Right lobe of liver (tissue), 6 donors: Measurements from ENCODE around the gene VSTM2B. TPM values are rescaled to one million over a fixed set of nuclear protein-coding genes. Genes with fewer than 3 reads are reported as not detected.

Source experiments
- ATAC-seq, 4 donors: fragments of 200-7000 bp; cut with Tn5 transposase; one replicate each; pipeline ENCODE4 v1.9.1; 2020; ENCODE audit warnings: mild to moderate bottlenecking in 4 of 4, moderate library complexity in 4 of 4
- DNase-seq, 3 donors: peaks; one replicate each; pipeline ENCODE4 v3.0.0-alpha.2; 2020
- H3K27ac ChIP-seq, 3 donors: fragments of 200-600 bp; one replicate each; pipeline ENCODE4 v1.8.0; 2022
- H3K27me3 ChIP-seq, 2 donors: fragments of 200-600 bp; one replicate each; pipeline ENCODE4 v1.8.0; 2022
- H3K36me3 ChIP-seq, 4 donors: fragments of 200-600 bp; sonication (generic) in 1 of 4; one replicate each; pipeline versions ENCODE4 v1.5.1 to v1.8.0; 2017 to 2022; ENCODE audit warnings: control low read depth in 1 of 4
- H3K4me1 ChIP-seq, 4 donors: fragments of 200-600 bp; sonication (generic) in 1 of 4; one replicate each; pipeline versions ENCODE4 v1.5.1 to v1.8.0; 2017 to 2022; ENCODE audit warnings: control low read depth in 1 of 4
- H3K4me3 ChIP-seq, 3 donors: fragments of 200-600 bp; one replicate each; pipeline ENCODE4 v1.8.0; 2022
- H3K9me3 ChIP-seq, 4 donors: fragments of 200-600 bp; sonication (generic) in 1 of 4; one replicate each; pipeline versions ENCODE4 v1.5.1 to v1.8.0; 2017 to 2022; ENCODE audit warnings: control low read depth in 1 of 4
- POLR2A ChIP-seq: fragments of 450-650 bp; IDR thresholded peaks from one replicate; pipeline ENCODE4 v1.6.1; 2017; ENCODE audit warnings: antibody characterized with exemption, mild to moderate bottlenecking
- WGBS: methylation state at CpG from one replicate; pipeline ENCODE4 v1.1.6; 2018; ENCODE audit warnings: low coverage, low lambda C conversion rate; ENCODE audit not compliant: insufficient coverage; ENCODE audit errors: missing lambda C conversion rate; 5-methylcytosine and 5-hydroxymethylcytosine counted together
- intact Hi-C, 2 donors: fragments of 100-400 bp; cut with DNase I; formaldehyde crosslinking; loops; one replicate each; pipeline versions ENCODE4 v1.11.2 to v1.14.1; 2022
- total RNA-seq, 6 experiments: library from RNA; depleted of rRNA in 2 of 6; stranded (reverse); fragments of >200 nt in 2 of 6; fragmentation: NEBNext Ultra II Directional in 3 of 6; extraction: Animal tissue kit (Norgen Biotek cat#: 25700) in 3 of 6; gene quantifications; one replicate each; pipeline versions ENCODE4 v1.1.0 to v1.2.4, GENCODE V29; 2016 to 2023
- TF ChIP-seq, protein P1 (sequence below), 4 donors: fragments of 200-600 bp in 3 of 4; fragments of 450-650 bp in 1 of 4; IDR thresholded peaks; one replicate each; pipeline versions ENCODE4 v1.5.1 to v1.8.0; 2016 to 2022; ENCODE audit warnings: antibody characterized with exemption in 4 of 4, mild to moderate bottlenecking in 2 of 4
- donor health status: DM: no; HTN: yes; CAD: no.
- donor health status: DM: no; HTN: no; CAD: no.
- donor health status: DM: no; HTN: no; CAD: no.
- donor health status: DM: no; HTN: yes; CAD: no.
- donor health status: DM: no; HTN: yes; CAD: no.

VSTM2B gene
- total RNA-seq, 6 experiments from 2014 or later: not detected

DNA sequence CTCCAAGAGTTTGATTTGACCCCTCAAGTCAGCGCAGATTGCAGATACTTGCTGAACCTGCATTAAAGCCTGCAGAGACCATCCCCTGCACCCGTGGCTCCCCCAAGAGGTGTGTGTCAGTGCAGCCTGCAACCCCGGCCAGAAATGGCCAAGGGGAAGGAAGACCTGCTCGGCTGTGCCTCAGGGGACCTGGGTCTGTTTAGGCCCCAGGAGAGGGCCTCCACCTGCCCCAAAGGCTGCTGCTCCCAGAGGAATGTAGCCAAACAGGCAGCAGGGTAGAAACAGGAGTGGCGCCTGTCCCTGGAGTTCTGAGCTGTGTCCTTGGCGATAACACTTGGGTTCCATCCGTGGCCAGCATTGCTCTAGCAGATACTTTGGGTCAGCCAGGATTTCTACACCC is 88.3 kb downstream of the VSTM2B start:
- Histone ChIP-seq H3K36me3 (peaks cover 0 to 31% (median 13%) of the 10 kb centered on the region in 4 donors), H3K9me3 (no peaks in the 10 kb centered on the region), H3K4me1 (peaks cover 0 to 22% (median 10%) of the 10 kb centered on the region in 4 donors), H3K27ac (peak overlapping the region; percentile 75 to 80 (median 79)), H3K4me3 (no peak overlapping the region), H3K27me3 (no peaks in the 10 kb centered on the region)
- TF ChIP-seq POLR2A: no peak
- TF ChIP-seq, protein P1, sequence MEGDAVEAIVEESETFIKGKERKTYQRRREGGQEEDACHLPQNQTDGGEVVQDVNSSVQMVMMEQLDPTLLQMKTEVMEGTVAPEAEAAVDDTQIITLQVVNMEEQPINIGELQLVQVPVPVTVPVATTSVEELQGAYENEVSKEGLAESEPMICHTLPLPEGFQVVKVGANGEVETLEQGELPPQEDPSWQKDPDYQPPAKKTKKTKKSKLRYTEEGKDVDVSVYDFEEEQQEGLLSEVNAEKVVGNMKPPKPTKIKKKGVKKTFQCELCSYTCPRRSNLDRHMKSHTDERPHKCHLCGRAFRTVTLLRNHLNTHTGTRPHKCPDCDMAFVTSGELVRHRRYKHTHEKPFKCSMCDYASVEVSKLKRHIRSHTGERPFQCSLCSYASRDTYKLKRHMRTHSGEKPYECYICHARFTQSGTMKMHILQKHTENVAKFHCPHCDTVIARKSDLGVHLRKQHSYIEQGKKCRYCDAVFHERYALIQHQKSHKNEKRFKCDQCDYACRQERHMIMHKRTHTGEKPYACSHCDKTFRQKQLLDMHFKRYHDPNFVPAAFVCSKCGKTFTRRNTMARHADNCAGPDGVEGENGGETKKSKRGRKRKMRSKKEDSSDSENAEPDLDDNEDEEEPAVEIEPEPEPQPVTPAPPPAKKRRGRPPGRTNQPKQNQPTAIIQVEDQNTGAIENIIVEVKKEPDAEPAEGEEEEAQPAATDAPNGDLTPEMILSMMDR (IDR thresholded peaks at IDR 0.05): no peak
- intact Hi-C loops: loop anchor here (10.0 kb wide), 1 partner anchor 61 kb away; no protein-coding TSS in a partner anchor
- ATAC-seq: peak in 3 of 4 donors; percentile 3 to 13 (median 3)
- WGBS: 60% methylated on average over 3 of the region's 7 CpGs
- DNase-seq: no peak

Other genes starting within 250 kb of the VSTM2B start
- 10 to 100 TPM; 28.5 to 58.5 (median 34.8) TPM for gene POP4, start 80.3 kb downstream of the VSTM2B start, total RNA-seq
- 10 to 100 TPM in 2 of 6 experiments, 1 to 10 TPM in 4; 5.6 to 13.8 (median 9.8) TPM for gene PLEKHF1, start 139.5 kb downstream of the VSTM2B start, total RNA-seq
- 10 to 100 TPM; 35.2 to 62.8 (median 52.4) TPM for gene C19orf12, start 189.3 kb downstream of the VSTM2B start, total RNA-seq